ENCODE results near the gene FIZ1. TPM values are rescaled to one million over a fixed set of nuclear protein-coding genes. Genes with fewer than 3 reads are reported as not detected.

Gene FIZ1
- total and polyA plus RNA-seq, 2 experiments from 2014 or later: 2.3 to 3.4 TPM

GRCh38 chr19:55638864-55639359, 39.6 kb upstream of the FIZ1 start:
- H4K20me1 ChIP-seq (ENCODE audit: insufficient read depth): no peaks in the 10 kb centered on the region
- H3K27ac ChIP-seq: 0 out of 2 replicates have a peak overlapping the region, but pooled peaks have one; percentile 80
- H3K9ac ChIP-seq: no peak overlapping the region
- H3K9me2 ChIP-seq (ENCODE audit: insufficient read depth): no peaks in the 10 kb centered on the region
- H3K9me3 ChIP-seq (ENCODE audit: low read depth): no peaks in the 10 kb centered on the region
- peaks cover 60% of the 10 kb centered on the region for H3K79me2 ChIP-seq (ENCODE audit: insufficient read depth)
- no peak for TF ChIP-seq EZH2phosphoT487 (IDR thresholded peaks at IDR 0.05; ENCODE audit: insufficient read depth, low read depth)
- H3K4me2 ChIP-seq (ENCODE audit: unreplicated experiment): peak overlapping the region; percentile 90
- peaks cover 30% of the 10 kb centered on the region for H3F3A ChIP-seq (ENCODE audit: insufficient read depth)
- no peak overlapping the region for H3K4me3 ChIP-seq
- H3K27me3 ChIP-seq (replicated peaks; ENCODE audit: insufficient read depth): no peaks in the 10 kb centered on the region
- no peak overlapping the region for H2AFZ ChIP-seq
- WGBS, 2 experiments (ENCODE audit: low coverage in 1 of 2, low lambda C conversion rate in 2 of 2, missing lambda C conversion rate in 2 of 2): 72 to 75% methylated on average over 6 of the region's 6 CpGs
- DNase-seq: peak; percentile 58
- in situ Hi-C loops (cut with MboI): loop anchor here (25.0 kb wide), 1 partner anchor 502 kb away; the partner anchor contains the start of gene TNNT1
- H3K36me3 ChIP-seq (ENCODE audit: low read depth): no peaks in the 10 kb centered on the region
- peaks cover 25% of the 10 kb centered on the region for H3K4me1 ChIP-seq (ENCODE audit: insufficient read depth)

GRCh38 chr19:55637534-55637933, 38.2 kb upstream of the FIZ1 start:
- no peak overlapping the region for H3K4me3 ChIP-seq
- H3F3A ChIP-seq (ENCODE audit: insufficient read depth): peaks cover 30% of the 10 kb centered on the region
- H3K27me3 ChIP-seq (replicated peaks; ENCODE audit: insufficient read depth): no peaks in the 10 kb centered on the region
- peaks cover 21% of the 10 kb centered on the region for H3K4me1 ChIP-seq (ENCODE audit: insufficient read depth)
- 67 to 69% methylated on average over 11 of the region's 11 CpGs for WGBS, 2 experiments (ENCODE audit: low coverage in 1 of 2, low lambda C conversion rate in 2 of 2, missing lambda C conversion rate in 2 of 2)
- no peak overlapping the region for H3K9ac ChIP-seq
- peaks cover 59% of the 10 kb centered on the region for H3K79me2 ChIP-seq (ENCODE audit: insufficient read depth)
- H3K9me2 ChIP-seq (ENCODE audit: insufficient read depth): no peaks in the 10 kb centered on the region
- no peaks in the 10 kb centered on the region for H3K9me3 ChIP-seq (ENCODE audit: low read depth)
- no peaks in the 10 kb centered on the region for H3K36me3 ChIP-seq (ENCODE audit: low read depth)
- no peak overlapping the region for H3K4me2 ChIP-seq (ENCODE audit: unreplicated experiment)
- in situ Hi-C loops (cut with MboI): loop anchor here (25.0 kb wide), 1 partner anchor 500 kb away; the partner anchor contains the start of gene TNNT1
- no peak overlapping the region for H3K27ac ChIP-seq
- H2AFZ ChIP-seq: no peak overlapping the region
- H4K20me1 ChIP-seq (ENCODE audit: insufficient read depth): no peaks in the 10 kb centered on the region
- TF ChIP-seq EZH2 (IDR thresholded peaks at IDR 0.05; ENCODE audit: insufficient read depth, poor library complexity, severe bottlenecking): no peak
- no peak for TF ChIP-seq EZH2phosphoT487 (IDR thresholded peaks at IDR 0.05; ENCODE audit: insufficient read depth, low read depth)
- no peak for DNase-seq

GRCh38 chr19:55636723-55637122, 37.4 kb upstream of the FIZ1 start:
- no peak overlapping the region for H3K27ac ChIP-seq
- H3K79me2 ChIP-seq (ENCODE audit: insufficient read depth): peaks cover 55% of the 10 kb centered on the region
- H3K4me1 ChIP-seq (ENCODE audit: insufficient read depth): peaks cover 21% of the 10 kb centered on the region
- H3K4me3 ChIP-seq: peak overlapping the region; percentile 97
- H3K9me3 ChIP-seq (ENCODE audit: low read depth): no peaks in the 10 kb centered on the region
- H2AFZ ChIP-seq: no peak overlapping the region
- H3K9ac ChIP-seq: peak overlapping the region; percentile 100
- H4K20me1 ChIP-seq (ENCODE audit: insufficient read depth): no peaks in the 10 kb centered on the region
- H3K9me2 ChIP-seq (ENCODE audit: insufficient read depth): no peaks in the 10 kb centered on the region
- no peak for DNase-seq
- in situ Hi-C loops (cut with MboI): loop anchor here (25.0 kb wide), 1 partner anchor 499 kb away; the partner anchor contains the start of gene TNNT1
- TF ChIP-seq EZH2phosphoT487 (IDR thresholded peaks at IDR 0.05; ENCODE audit: insufficient read depth, low read depth): no peak
- 64 to 65% methylated on average over 4 of the region's 4 CpGs for WGBS, 2 experiments (ENCODE audit: low coverage in 1 of 2, low lambda C conversion rate in 2 of 2, missing lambda C conversion rate in 2 of 2)
- H3F3A ChIP-seq (ENCODE audit: insufficient read depth): peaks cover 27% of the 10 kb centered on the region
- no peaks in the 10 kb centered on the region for H3K27me3 ChIP-seq (replicated peaks; ENCODE audit: insufficient read depth)
- H3K36me3 ChIP-seq (ENCODE audit: low read depth): no peaks in the 10 kb centered on the region
- H3K4me2 ChIP-seq (ENCODE audit: unreplicated experiment): no peak overlapping the region

- Histone ChIP-seq H3K9ac (peak overlapping the region; percentile 100), H3K9me2 (ENCODE audit: insufficient read depth) (no peaks in the 10 kb centered on the region), H4K20me1 (ENCODE audit: insufficient read depth) (no peaks in the 10 kb centered on the region), H3K79me2 (ENCODE audit: insufficient read depth) (peaks cover 51% of the 10 kb centered on the region), H3K27me3 (replicated peaks; ENCODE audit: insufficient read depth) (no peaks in the 10 kb centered on the region), H3K4me2 (ENCODE audit: unreplicated experiment) (peak overlapping the region; percentile 99), H3K4me3 (peak overlapping the region; percentile 97), H3K4me1 (ENCODE audit: insufficient read depth) (peaks cover 21% of the 10 kb centered on the region), H3K9me3 (ENCODE audit: low read depth) (no peaks in the 10 kb centered on the region), H3K36me3 (ENCODE audit: low read depth) (no peaks in the 10 kb centered on the region), H2AFZ (no peak overlapping the region), H3K27ac (peak overlapping the region; percentile 85), H3F3A (ENCODE audit: insufficient read depth) (peaks cover 21% of the 10 kb centered on the region)
- TF ChIP-seq EZH2 (IDR thresholded peaks at IDR 0.05; ENCODE audit: insufficient read depth, poor library complexity, severe bottlenecking) (no peak), EZH2phosphoT487 (IDR thresholded peaks at IDR 0.05; ENCODE audit: insufficient read depth, low read depth) (no peak)
- WGBS, 2 experiments (ENCODE audit: low coverage in 1 of 2, low lambda C conversion rate in 2 of 2, missing lambda C conversion rate in 2 of 2): 27 to 29% methylated on average over 7 of the region's 7 CpGs
- in situ Hi-C loops (cut with MboI): loop anchor here (25.0 kb wide), 1 partner anchor 499 kb away; the partner anchor contains the start of gene TNNT1
- peak; percentile 22 for DNase-seq
Measured at GRCh38 chr19:55635856-55636440, 36.6 kb upstream of the FIZ1 start.

All from GM23248 (cell line).